Stimulated activated CD8-positive, alpha-beta memory T cell treated with anti-CD3 and anti-CD28 coated beads, Interleukin-2, amount 100 ng/mL, for 48 hours (primary cell): ENCODE measurements around the gene VPS16.
"Not testable (repeated sequence)": the region's sequence is repeated elsewhere in the genome, so short reads cannot be mapped to it uniquely, and the experiment has no call there.

ENCODE experiments used
- DNase-seq, 2 donors: peaks; one replicate each; pipeline ENCODE4 v3.0.0-alpha.2; 2020; ENCODE audit warnings: low read depth in 2 of 2

Gene VPS16

DNA sequence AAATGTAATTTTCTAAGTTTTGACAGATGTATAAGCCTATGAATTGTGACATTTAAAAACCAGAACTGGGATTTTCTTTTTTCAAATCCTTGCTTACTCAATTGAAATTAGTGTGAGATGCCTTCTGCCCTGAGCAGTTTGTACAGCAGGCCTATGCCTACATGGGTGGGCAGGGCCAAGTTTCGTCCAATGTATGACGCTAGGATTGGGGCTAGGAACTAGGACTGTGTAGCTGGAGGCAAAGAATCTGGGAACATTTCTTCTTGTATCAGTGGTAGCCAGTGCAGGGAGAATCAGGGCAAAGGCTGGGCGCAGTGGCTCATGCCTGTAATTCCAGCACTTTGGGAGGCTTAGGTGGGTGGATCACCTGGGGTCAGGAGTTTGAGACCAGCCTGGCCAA is 28.8 kb downstream of the VPS16 start:
- no peak for DNase-seq

DNA sequence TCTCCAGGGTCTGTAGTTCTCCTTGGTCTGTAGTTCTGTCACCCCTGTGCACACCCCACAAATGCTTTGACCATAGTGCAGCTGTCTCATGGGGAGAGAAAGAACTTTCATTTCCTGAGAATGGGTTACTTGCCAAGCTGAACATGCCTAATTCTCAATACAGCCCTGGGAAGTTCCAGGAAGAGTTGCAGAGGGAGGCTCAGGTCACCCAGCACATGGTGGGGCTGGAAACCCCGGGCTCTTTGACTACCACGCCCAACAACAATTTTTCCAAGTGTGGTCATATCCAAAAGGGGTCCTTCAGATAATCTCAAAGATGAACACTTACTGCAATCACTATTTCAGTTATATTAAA is 30.5 kb downstream of the VPS16 start:
- no peak for DNase-seq

DNA sequence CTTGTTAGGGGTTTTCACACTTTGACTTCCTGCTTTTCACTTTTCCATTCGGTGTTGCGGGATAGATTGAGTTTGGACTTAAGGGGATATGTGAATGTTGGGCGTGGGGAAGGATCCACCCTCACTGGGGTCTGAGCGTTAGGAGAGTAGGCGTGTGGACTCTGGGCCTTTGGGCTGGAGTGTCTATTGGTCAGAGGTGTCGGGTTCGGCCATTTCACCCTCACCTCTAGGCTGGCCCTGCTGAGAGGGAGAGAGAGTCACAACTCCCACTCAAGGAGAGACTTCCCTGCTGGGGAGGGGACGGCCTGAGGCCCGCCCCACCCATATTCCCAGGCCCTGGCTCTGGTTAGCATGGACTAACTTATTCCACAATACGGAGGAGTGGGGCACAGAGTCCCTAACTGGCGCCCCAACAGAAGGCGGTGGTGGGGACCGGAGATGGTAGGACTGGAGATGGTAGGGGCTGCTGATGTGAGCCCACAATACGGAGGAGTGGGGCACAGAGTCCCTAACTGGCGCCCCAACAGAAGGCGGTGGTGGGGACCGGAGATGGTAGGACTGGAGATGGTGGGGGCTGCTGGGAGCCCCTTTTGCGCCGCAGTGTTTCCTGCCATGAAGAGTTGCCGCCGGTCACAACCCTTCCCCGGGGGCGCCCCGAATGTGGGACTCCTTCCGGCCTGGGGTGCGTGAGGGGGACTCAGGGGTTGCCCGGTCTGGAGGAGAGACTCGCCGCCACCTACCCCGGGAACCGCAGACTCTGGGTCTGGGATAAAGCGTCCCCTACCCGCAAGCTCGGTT is 31.3 kb downstream of the VPS16 start:
- peak; percentile 42 to 47 for DNase-seq

DNA sequence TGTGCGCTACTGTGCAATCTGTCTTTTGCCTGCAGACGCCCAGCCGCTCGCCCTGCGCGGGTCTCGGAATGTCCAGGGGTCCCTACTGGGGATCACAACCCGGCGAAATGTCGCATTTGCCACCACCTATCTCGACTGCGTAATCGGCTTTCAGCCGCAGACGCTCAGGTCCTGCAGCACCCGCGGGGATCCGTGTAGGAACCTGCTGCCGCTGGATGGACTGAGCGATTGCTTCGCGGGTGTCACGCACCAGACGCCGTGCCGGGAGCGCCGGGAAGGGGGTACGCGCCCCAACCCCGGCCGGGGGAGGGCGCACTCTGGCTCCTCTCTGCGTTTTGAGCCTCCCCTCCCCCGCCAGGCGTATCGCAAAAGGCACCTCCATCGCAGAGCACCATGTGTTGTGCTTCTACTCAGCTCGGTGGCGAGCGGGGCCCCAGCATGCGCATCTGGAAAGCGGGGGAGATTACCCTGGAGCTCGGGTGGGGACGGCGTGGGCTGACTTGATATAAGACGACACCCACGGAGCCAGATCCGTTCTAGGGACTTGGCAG is 32.0 kb downstream of the VPS16 start:
- peak; percentile 68 to 74 for DNase-seq

DNA sequence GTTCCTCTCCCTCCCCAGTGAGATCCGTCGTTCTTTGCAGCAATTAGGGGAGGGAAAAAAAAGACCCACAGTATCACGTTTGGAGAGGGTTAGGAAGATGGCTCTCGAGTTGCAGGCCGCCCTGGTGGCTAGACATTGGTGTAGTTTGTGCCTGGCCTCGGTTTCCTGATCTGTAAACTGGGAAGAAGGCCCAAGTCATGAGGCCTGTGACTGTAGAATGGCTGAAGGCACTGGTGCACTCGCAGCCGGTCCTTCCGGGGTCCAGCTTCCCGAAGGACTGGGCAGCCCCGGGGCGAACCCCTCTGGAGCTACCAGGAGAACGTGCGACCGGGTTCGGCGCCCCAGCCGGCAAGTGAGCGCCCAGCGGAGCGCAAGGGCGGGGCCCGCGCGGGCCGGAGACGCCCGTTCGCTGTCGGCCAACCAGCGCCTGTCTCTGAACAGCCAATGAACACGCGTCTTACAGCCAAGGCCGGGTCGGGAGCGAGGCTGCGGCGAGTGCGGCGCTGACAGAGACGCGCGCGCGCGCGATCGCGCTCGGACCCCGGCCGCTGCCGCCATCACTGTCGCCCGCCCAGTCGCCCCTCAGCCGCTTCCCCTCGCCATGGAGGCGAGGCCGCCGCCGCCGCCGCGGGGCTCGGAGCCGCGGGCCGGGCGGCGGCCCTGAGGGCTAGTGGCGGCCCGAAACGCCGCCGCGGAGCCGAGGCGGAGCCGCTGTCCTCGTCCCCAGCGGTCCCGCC is 32.6 kb downstream of the VPS16 start, which contains the start of gene PTPRA:
Gene PTPRA, plus strand, starts transcription at position 472 of the 737 bp plus-strand sequence. CDS start 90,797 bp downstream, outside the sequence.
- DNase-seq: peak; percentile 84 to 89

DNA sequence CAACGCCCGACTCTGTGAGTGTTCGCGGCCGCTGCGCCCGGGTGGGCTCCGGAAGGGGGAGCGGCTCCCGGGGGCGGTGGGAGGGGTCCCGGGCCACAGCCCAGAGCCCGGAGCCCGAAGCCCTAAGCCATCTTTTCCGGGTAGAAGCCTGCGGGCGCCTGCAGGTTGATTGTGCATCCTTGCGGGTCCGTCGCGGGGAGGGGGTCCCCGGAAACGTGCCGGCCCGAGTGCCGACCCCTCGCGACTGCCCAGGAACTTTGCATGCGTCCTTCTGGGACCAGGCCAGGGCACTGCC is 33.1 kb downstream of the VPS16 start:
- peak; percentile 51 to 52 for DNase-seq

DNA sequence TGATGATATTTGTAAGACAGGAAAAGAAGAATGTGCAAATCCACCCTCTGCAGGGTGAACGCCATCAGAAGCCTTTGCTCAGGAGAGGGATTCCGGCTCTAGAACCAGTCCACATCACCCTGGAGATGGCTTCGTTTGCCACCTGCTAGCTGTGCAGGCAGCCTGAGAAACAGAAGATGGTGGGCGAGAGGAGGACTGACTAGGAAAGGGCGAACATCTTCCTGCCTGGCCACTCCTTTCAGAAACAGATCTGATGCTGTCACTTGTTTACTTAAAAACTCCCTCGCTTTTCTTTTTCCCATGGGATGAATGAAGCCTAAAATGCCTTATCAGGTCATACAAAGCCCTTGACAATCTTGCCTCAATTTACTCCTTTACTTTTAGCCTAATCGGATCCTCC is 33.9 kb downstream of the VPS16 start:
- no peak for DNase-seq

DNA sequence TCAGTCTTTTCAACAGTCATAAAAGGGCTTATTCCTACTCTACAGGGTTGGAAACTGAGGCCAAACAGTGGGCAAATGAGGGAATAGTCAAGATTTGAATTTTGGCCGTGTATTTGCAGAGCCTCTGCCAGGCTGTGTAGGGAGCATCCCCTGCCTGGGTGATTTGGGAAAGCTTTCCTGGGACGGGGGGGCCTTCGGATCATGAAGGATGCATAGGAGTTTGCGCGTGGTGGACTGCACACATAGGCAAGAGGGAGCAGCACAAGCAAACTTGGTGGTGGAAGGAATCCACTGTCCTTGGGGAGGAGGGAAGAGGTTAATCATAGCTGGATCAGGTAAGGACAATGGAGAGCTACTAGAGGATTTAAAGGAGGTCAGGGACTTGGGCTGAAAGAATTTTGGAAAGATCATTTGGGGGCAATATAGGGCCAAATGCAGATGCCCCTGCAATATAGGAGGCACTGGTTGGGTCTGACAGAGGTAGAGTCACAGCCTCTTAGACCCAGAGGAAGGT is 35.2 kb downstream of the VPS16 start:
- DNase-seq: no peak

DNA sequence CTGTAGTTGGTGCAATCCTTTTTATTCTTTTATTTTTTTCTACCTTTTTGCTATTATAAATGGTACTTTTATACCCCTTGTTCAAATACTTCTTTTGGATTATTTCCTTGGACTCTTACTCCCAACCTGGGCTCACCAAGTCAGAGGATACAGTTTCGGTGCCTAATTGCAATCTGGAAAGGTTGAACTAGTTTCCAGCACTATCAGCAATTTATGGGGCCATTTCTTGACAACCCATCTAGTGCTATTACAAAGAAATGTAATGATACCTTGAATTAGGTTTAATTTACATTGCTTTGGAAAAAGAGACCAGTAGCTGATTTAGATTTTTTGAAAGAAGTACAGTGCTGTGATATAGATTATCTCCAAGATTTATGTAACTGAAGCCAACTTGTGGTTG is 38.0 kb downstream of the VPS16 start:
- DNase-seq: no peak

DNA sequence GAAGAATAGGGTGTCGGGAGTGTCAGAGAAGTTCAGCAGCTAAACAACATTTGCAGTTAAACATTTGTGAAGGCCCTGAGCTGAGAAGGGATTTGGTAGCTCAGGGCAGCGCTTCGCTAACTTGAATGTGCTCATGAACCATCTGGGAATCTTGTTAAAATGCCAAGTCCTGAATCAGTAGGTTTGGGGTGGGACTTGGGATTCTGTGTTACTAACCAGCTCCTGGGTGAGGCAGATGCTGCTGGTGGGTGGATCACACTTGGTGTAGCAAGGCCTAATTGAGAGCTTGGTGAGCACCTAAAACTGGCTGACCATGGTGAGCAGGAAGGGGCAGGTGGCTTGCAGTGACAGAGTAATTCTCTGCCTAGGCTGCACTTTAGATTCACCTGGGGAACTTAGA is 38.6 kb downstream of the VPS16 start:
- DNase-seq: no peak

DNA sequence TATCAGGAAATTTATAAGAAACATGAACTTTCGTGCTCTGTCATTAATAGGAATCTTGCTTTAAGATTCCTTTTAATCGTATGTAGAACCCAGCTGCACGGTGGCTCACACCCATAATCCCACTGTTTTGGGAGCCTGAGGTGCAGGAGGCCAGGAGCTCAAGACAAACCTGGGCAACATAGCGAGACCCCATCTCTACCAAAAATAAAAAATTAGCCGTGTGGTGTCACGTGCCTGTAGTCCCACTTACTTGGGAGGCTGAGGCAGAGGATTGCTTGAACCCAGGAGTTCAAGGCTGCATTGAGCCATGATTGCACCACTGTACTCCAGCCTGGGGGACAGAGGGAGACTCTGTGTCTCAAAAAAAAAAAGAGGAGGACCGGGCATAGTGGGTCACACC is 40.1 kb downstream of the VPS16 start:
- no peak for DNase-seq

DNA sequence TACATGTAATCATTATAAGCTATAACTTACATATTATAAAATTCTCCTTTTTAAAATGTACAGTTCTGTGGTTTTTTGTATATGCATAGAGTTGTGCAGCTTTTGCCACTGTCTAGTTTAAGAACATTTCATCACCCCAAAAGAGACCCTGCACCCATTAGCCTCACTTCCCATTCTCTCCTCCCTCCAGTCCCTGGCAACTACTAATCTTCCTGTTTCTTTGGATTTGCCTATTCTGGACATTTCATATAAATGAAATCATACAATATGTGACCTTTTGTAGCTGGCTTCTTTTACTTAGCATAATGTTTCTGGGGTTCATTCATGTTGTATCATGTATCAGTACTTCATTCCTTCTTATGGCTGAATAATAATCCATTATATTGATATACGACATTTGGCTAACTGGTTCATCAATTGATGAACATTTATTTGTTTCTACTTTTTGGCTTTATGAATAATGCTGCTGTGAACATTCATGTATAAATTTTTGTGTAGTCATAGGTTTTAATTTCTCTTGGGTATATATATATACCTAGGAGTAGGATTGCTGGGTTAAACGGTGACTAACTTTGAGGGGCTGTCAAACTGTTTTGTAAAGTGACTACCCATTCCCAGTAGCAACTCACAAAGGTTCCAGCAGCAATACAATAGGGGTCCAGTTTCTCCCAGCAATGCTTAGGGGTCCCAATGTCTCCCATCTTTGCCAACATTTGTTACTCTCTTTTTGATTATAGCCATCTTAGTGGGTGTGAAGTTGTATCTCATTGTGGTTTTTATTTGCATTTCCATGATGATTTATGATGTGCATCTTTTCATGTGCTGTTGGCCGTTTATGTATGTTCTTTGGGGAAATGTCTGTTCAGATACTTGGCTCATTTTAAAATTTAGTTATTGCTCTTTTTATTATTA is 43.4 kb downstream of the VPS16 start:
- no peak for DNase-seq

DNA sequence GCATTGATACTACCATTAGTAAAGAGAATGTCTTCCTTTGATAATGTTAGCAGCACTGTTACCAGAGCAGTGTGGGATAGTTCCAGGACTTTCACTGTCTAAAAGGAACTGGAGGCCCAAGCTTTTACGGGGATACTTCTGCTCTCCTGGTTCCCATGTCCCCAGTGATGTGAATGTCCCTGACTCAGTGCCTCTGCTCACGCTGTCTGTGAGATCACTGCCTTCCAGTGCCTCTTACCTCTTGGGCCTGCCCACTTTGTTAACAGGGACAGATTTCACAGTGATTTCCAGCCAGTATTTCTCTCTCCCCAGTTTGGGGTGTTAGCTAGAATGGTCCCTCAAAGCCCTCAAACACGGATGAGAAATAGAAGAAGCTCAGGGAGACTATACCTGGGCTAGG is 47.2 kb downstream of the VPS16 start:
- no peak for DNase-seq

DNA sequence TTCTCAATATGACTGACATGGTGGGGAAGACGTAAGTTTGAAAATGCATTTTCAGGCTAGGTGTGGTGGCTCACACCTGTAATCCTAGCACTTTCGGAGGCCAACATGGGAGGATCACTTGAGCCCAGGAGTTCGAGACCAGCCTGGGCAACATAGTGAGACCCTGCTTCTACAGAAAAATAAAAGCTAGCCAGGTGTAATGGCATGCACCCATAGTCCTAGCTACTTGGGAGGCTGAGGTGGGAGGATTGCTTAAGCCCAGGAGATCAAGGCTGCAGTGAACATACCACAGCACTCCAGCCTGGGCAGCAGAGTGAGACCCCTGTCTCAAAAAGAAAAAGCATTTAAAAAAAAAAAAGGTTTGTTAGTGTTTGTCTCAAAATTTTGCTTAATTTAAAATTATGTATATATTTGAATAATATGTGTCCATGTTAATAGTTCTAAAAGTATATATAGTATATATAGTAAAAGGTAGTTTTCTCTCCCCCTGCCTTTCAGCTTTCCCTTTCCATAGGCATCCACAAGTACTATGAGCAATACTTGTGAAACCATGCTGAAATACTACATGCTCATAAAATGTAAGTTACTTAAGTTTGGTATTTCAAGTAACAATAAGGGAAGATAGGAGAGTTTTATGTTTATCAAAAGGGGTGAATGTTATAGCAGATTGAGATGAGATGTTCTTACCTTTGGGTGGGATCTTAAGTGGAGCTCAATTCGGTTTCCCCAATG is 47.8 kb downstream of the VPS16 start:
- no peak for DNase-seq

DNA sequence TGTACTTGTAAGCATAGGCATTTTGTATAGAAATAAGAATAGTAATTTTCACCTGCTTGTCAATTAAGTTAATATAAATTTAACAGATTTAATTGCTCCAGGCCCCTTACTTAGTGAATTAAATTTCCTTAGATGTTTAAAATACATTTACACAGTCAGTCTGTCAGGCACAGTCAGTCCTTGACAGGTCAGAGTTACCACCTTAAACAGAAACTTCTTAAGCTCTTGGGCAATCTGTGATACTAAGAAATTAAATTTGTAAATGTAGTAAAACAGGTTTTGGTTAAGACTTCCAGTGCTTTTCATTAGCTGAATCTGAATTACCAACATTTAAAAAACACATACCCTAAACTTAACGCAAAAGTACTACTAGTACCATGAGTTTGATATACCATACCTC is 48.7 kb downstream of the VPS16 start:
- no peak for DNase-seq

DNA sequence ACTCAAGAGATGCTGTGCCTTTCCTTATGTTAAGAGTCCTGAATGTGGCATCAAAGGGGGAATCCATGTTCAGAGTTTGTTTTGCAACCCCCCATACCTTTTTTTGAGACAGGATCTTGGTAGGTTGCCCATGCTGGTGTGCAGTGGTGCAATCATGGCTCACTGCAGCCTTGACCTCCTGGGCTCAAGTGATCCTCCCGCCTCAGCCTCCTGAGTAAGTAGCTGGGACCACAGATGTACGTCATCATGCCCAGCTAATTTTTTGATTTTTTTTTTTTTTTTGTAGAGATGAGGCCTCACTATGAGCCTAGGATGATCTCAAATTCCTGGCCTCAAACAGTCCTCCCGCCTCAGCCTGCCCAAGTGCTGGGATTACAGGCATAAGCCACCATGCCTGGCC is 49.3 kb downstream of the VPS16 start:
- no peak for DNase-seq

DNA sequence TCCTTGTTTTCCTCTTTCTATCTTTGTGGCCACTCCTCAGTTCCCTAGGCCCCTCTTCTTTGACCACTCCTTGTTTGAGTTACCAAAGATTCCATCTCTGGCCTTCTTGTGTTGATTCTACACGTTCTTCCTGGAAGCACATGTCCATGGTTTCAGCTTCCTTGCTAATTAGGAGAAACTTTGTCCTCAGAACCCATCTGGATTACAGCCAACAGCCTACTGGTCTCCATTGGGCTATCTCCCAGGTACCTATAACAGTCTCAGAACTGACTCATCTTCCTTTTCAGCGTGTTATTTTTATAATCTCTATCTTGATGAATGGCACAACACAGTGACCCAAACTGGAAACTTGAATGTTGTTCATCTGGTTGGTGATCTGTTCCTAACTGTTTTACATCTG is 50.2 kb downstream of the VPS16 start:
- no peak for DNase-seq

DNA sequence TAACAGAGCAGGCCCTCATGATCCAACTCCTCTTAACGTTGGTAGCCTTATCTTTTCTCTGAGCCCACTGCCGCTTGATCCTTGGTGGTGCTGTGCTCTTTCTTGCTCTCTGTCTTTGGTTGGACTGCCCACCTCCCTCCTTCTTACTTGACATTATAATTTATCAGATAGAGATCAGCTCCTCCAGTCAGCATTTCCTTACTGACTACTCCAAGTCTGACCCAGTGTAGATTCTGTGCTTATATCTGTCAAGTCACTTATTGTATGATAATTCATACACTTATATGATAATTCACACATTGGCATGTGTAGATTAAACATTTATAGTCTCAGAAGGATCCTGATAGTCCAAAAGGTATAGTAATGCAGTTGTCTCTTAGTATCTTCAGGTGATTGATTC is 50.8 kb downstream of the VPS16 start:
- DNase-seq: no peak

DNA sequence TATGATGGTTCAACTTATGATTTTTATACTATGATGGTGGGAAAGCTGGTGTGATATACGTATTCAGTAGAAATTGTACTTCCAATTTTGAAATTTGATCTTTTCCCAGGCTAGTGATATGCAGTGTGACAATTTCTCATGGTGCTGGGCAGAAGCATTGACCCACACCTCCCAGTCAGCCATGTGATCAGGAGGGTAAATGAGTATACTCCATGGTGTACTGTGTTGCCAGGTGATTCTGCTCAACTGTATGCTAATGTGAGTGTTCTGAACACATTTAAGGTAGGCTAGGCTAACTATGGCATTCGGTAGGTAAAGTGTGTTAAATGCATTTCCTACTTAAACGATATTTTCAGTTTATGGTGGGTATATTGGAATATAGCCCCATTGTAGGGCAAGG is 51.8 kb downstream of the VPS16 start:
- no peak for DNase-seq

DNA sequence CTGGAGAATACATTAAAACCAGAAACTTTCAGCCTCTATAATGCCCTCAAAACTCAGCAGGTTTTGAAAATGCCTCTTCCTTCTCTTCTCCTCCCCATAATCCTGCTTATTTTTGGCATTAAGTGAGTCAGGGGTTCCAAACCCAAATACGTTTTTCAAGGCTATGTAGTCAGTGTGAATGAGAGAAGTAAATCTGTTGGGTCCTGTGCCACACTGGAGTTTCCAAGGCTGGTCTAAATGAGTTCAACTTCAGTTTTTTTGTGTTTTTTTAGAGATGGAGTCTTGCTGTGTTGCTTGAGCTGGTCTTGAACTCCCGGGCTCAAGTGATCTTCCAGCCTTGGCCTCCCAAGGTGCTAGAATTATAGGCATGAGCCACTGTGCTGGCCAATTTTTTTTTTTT is 53.7 kb downstream of the VPS16 start:
- DNase-seq: no peak

DNA sequence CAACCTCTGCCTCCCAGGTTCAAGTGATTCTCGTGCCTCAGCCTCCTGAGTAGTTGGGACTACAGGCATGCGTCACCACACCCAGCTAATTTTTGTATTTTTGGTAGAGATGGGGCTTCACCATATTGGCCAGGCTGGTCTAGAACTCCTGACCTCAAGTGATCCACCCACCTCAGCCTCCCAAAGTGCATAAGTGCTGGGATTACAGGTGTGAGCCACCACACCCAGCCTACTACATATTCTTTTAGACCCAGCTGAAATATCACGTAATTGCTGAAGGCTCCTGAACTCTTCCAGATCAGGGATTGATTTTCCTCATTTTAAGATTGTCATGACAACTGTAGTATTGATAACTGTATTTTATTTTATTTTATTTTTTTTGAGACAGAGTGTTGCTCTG is 54.6 kb downstream of the VPS16 start:
- DNase-seq: not testable (repeated sequence)
